Bronchial epithelial cell (primary cell): ENCODE data around the gene CCDC197. TPM values are rescaled to one million over a fixed set of nuclear protein-coding genes. Genes with fewer than 3 reads are reported as not detected.

Experiments
- DNase-seq: peaks from one replicate; pipeline ENCODE4 v3.0.0-alpha.2; 2010; ENCODE audit warnings: low read depth
- FAIRE-seq: peaks from 2 replicates; lab custom pipeline; 2011; peaks lifted over from hg19 to GRCh38; lab: Jason Lieb, UNC
- H3K27me3 ChIP-seq: 2 replicates; pipeline ENCODE4 v1.5.1; 2011; ENCODE audit warnings: low read length; ENCODE audit not compliant: control insufficient read depth, insufficient read depth
- H3K36me3 ChIP-seq: 2 replicates; pipeline ENCODE4 v1.5.1; 2011; ENCODE audit warnings: low read length; ENCODE audit not compliant: control insufficient read depth, insufficient read depth
- H3K4me3 ChIP-seq: 2 replicates; pipeline ENCODE4 v1.5.1; 2011; ENCODE audit warnings: mild to moderate bottlenecking, low read depth, low read length, control low read depth
- CTCF ChIP-seq: IDR thresholded peaks from 2 replicates; pipeline ENCODE4 v1.5.1; 2011; ENCODE audit warnings: mild to moderate bottlenecking, moderate library complexity, low read length, control low read depth, inconsistent platforms; ENCODE audit not compliant: insufficient read depth, severe bottlenecking
- total RNA-seq: library from RNA; depleted of rRNA; stranded (reverse); fragments of >200 nt; gene quantifications from 2 replicates; pipeline ENCODE4 v1.2.1, GENCODE V29; 2014

CCDC197 gene
- total RNA-seq, 1 donor from 2014 or later, result not detected

GRCh38 chr14:93960108-93960475, 37.0 kb upstream of the CCDC197 start:
- H3K27me3 ChIP-seq, result no peaks in the 10 kb centered on the region
- no peak for TF ChIP-seq CTCF
- no peak for DNase-seq
- no peaks in the 10 kb centered on the region for H3K36me3 ChIP-seq
- no peak for FAIRE-seq
- no peak overlapping the region for H3K4me3 ChIP-seq

- TF ChIP-seq CTCF, result no peak
- no peaks in the 10 kb centered on the region for H3K36me3 ChIP-seq
- no peak for DNase-seq
- H3K27me3 ChIP-seq, result no peaks in the 10 kb centered on the region
- no peak for FAIRE-seq
- H3K4me3 ChIP-seq, result no peak overlapping the region
Observed at GRCh38 chr14:93960774-93961438, 36.2 kb upstream of the CCDC197 start.

GRCh38 chr14:93961620-93962019, 35.5 kb upstream of the CCDC197 start:
- Histone ChIP-seq H3K27me3 (no peaks in the 10 kb centered on the region), H3K4me3 (no peak overlapping the region), H3K36me3 (no peaks in the 10 kb centered on the region)
- TF ChIP-seq CTCF, result no peak
- no peak for FAIRE-seq
- DNase-seq, result no peak

- Histone ChIP-seq H3K36me3 (no peaks in the 10 kb centered on the region), H3K27me3 (no peaks in the 10 kb centered on the region), H3K4me3 (no peak overlapping the region)
- peak; percentile 29 for DNase-seq
- FAIRE-seq, result no peak
- TF ChIP-seq CTCF, result no peak
Observed at GRCh38 chr14:93962701-93963601, 34.1 kb upstream of the CCDC197 start.

- Histone ChIP-seq H3K27me3 (no peaks in the 10 kb centered on the region), H3K36me3 (no peaks in the 10 kb centered on the region), H3K4me3 (no peak overlapping the region)
- no peak for TF ChIP-seq CTCF
- DNase-seq (no peak), FAIRE-seq (no peak)
Observed at GRCh38 chr14:93963692-93964091, 33.4 kb upstream of the CCDC197 start.
